Esophagus muscularis mucosa (tissue), 4 donors: Measurements from ENCODE around the gene ARHGAP6.

Experiments used
- CTCF ChIP-seq, 3 experiments: fragments of 200-600 bp in 2 of 3; fragments of 450-650 bp in 1 of 3; sonication (generic) in 2 of 3; IDR thresholded peaks; one replicate each; pipeline ENCODE4 v1.5.1; 2017 to 2019; ENCODE audit warnings: antibody characterized with exemption in 3 of 3, mild to moderate bottlenecking in 2 of 3, moderate library complexity in 1 of 3
- EP300 ChIP-seq: sonication (generic); formaldehyde crosslinking; IDR thresholded peaks from one replicate; pipeline ENCODE4 v1.6.1; 2017; ENCODE audit warnings: antibody characterized with exemption
- POLR2A ChIP-seq: fragments of 450-650 bp; IDR thresholded peaks from one replicate; pipeline ENCODE4 v1.6.1; 2017; ENCODE audit warnings: antibody characterized with exemption, moderate library complexity, mild to moderate bottlenecking, low read depth
- POLR2AphosphoS5 ChIP-seq, 2 donors: sonication (generic); formaldehyde crosslinking; IDR thresholded peaks; one replicate each; pipeline ENCODE4 v1.6.1; 2017; ENCODE audit warnings: antibody characterized with exemption in 2 of 2

GRCh38 chrX:11412715-11413623 lies 252.8 kb downstream of the ARHGAP6 start:
- TF ChIP-seq POLR2A (no peak), CTCF (IDR thresholded peaks at IDR 0.05) (no peak), POLR2AphosphoS5 (IDR thresholded peaks at IDR 0.05) (no peak), EP300 (no peak)
